Stimulated activated CD8-positive, alpha-beta memory T cell treated with anti-CD3 and anti-CD28 coated beads, Interleukin-2, amount 100 ng/mL, for 1 hour (primary cell): ENCODE data around the gene CCDC88C.
"Not testable (repeated sequence)": the region's sequence is repeated elsewhere in the genome, so short reads cannot be mapped to it uniquely, and the experiment has no call there.

Source experiments
- DNase-seq, 2 donors: peaks; one replicate each; pipeline ENCODE4 v3.0.0-alpha.2; 2020; ENCODE audit warnings: low read depth in 2 of 2

The CCDC88C gene

GRCh38 chr14:91269076-91269991 lies 148.3 kb downstream of the CCDC88C start:
- no peak for DNase-seq

GRCh38 chr14:91267965-91268437 lies 149.6 kb downstream of the CCDC88C start:
- DNase-seq = no peak

GRCh38 chr14:91266276-91266675 lies 151.3 kb downstream of the CCDC88C start:
- DNase-seq = not testable (repeated sequence)

GRCh38 chr14:91265404-91265803 lies 152.2 kb downstream of the CCDC88C start:
- DNase-seq = no peak

- no peak for DNase-seq
These were observed 153.2 kb downstream of the CCDC88C start for GRCh38 chr14:91264151-91265150.

- DNase-seq = no peak
These were observed 154.3 kb downstream of the CCDC88C start for GRCh38 chr14:91263329-91263728.

GRCh38 chr14:91261986-91262549 lies 155.6 kb downstream of the CCDC88C start:
- DNase-seq = no peak

GRCh38 chr14:91261115-91261514 lies 156.5 kb downstream of the CCDC88C start:
- DNase-seq = no peak

GRCh38 chr14:91258876-91259275 lies 158.7 kb downstream of the CCDC88C start:
- DNase-seq = no peak

- no peak for DNase-seq
These were observed 159.5 kb downstream of the CCDC88C start for GRCh38 chr14:91258011-91258618.

GRCh38 chr14:91257328-91258010 lies 160.2 kb downstream of the CCDC88C start:
- DNase-seq = no peak

- no peak for DNase-seq
These were observed 161.0 kb downstream of the CCDC88C start for GRCh38 chr14:91256661-91257060.

GRCh38 chr14:91255026-91255695 lies 162.5 kb downstream of the CCDC88C start:
- DNase-seq = no peak

GRCh38 chr14:91254461-91254860 lies 163.2 kb downstream of the CCDC88C start:
- no peak for DNase-seq

- DNase-seq = no peak
These were observed 163.8 kb downstream of the CCDC88C start for GRCh38 chr14:91253795-91254323.

GRCh38 chr14:91252871-91253794 lies 164.5 kb downstream of the CCDC88C start:
- DNase-seq = peak in 1 of 2 donors; percentile 37

GRCh38 chr14:91250912-91251311 lies 166.7 kb downstream of the CCDC88C start:
- DNase-seq = no peak

- DNase-seq = no peak
These were observed 167.6 kb downstream of the CCDC88C start for GRCh38 chr14:91249841-91250616.
